Right hindlimb (tissue), 1 donor: ENCODE measurements around the gene ZNF692.

Experiments used
- DNase-seq: peaks from one replicate; pipeline ENCODE4 v3.0.0-alpha.2; 2018

ZNF692 gene

DNA sequence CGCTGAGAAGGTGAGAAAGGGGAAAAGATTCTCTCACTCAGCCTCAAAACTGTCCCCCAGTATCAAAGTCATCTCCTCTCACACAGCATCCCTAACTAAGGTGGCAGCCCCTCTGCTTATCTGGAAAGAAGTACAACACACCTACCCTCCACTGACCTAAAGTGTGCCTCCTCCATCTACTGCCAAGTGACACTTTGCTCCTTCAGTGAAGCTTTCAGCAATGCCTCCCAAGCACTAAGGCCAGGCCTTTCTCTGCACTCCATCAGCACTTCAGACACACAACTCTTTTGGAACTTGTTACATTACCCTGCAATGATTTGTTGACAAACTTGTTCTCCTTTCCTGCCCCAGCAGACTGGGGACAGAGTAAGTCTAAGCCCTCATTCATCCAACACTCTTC, 34.6 kb downstream of the ZNF692 start:
- no peak for DNase-seq

DNA sequence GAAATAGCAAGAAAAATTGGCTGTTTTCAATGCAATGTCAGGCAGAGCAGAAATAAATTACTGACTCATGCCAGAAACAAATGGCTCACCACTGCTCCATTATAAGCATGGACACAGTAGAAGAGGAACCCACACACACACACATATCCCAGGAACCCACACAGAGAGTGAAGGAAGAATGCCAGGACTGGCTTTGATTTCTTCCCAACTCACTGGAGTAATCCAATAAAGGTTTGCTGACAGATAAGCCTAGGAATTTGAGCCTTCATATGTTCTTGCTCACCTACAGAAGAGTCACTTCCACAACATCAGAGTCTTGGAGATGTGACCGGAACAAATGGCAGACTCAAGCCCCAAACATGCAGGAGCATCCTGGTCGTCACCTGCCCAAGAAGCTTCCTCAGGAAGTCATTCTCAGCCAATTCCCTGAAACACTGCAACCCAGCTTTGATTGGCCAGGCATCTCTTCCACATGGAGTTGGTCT, 35.3 kb downstream of the ZNF692 start:
- DNase-seq, result no peak

GRCh38 chr1:248822148-248823032, 36.5 kb downstream of the ZNF692 start:
- DNase-seq, result no peak

DNA sequence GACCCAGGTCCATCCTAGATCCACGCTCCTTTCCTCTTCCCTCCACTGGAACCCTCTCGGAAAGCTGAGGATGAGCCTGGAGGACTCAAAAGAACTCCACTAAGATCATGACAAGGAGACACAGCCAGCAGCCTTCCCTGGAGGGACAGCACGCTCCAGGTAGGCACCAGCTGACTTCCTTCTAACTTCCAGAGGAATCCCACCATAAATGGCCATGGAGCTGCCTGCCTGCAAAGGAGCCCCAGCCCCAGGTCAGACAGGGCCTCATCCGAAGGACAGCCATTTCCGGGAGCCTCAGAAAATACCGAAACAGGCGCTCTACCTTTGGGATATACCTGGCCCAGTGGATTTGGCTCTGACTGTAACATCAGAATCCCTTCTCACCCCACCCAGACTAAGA, 37.2 kb downstream of the ZNF692 start:
- no peak for DNase-seq

DNA sequence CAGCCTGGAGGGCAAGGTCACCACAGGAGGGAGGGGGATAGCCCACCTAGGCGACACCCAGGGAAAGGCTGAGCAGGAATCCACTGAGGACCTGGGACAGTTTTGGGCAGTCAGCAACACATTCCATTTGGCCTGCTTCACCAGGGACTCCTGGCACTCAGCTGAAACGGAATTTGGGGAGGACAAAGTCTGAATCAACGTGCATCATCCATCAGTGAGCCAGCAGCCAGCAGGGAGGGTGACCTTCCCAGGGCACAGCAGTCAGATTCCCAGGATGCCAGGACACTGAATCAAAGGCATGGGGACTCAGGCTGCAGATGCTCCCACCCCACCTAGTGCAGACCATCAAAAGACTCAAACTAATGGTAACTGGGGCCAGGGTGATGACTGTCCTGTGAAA, 37.8 kb downstream of the ZNF692 start:
- no peak for DNase-seq

DNA sequence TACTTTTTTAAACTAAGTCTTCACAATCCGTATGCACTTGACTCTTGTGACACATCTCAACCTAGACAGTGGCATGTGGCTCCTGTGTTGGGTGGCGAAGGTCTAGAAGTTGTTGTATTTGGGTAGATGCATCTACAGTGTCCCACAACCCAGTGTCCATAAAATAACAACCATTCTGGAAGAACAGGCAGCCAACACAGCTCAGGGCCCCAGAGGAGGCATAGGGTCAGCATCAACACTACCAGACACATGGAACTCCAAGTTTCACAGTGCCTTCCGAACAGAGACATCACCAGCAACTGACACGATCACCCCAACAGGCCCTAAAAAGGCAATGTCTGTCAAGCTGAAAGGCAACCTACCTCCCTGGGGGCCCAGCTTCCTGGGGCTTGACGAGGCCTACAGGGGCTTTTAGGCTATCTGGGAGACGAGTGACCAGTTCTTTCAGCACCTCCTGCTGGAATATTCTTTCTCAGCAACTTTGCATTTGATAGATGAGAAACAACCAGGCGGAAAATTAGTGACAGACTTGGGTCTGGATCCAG, 38.8 kb downstream of the ZNF692 start:
- no peak for DNase-seq

- DNase-seq, result no peak
These were observed 40.1 kb downstream of the ZNF692 start for GRCh38 chr1:248818505-248819374.

DNA sequence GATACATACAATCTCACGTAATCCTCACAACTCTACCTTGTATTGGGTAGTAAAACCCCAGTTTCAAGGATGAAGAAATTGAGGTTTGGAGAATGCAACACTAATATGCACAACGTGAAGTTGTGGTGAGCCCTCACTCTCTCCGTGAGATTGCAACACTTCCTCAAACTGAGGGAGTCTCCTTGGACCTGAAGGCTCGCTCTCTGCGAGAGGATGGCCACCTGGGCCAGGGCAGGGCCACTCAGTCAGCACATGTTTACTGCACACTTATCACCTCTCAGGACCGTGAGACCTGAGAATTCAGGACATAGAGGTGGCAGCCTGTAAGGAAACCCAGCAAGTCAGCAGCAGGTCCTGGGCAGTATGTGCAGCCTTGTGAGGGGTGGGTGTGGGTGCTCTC, 41.8 kb downstream of the ZNF692 start:
- no peak for DNase-seq

DNA sequence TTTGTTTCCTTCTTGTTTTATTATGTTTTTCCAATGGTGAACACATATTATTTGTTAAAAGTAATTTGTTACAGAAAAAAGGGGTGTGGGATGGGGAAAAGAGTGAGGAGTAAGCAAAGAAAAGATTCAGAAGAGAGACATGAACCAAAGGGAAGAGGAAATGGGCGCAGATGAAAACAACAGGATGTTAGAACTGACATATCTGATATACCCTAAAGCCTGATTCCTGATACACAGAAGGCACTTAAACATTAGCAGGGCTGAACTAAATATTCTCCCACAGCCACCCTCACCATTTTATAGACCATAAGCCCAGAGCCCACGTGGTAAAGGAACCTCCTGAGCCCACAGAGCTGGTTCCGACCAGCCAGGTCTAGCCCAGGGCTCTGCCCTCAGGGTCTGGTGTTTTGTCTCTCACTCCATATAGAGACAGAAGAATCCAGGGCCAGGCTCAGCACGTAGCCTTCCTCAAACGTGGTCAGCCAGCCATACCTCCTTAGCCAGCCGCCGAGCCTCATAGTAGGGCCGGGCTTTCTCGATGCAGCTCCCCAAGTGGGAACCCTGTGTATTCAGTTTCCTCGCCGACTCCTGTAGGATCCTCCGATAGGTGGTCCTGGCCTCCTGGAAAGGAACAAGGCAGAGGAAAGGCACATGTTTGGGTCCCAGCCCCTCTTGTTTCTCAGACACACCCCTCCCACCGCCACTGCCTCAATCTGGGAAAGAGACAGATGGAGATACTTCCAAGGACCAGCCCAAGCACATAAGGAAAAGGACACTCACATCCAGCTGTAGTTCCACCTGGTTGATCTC, 42.6 kb downstream of the ZNF692 start:
- no peak for DNase-seq

DNA sequence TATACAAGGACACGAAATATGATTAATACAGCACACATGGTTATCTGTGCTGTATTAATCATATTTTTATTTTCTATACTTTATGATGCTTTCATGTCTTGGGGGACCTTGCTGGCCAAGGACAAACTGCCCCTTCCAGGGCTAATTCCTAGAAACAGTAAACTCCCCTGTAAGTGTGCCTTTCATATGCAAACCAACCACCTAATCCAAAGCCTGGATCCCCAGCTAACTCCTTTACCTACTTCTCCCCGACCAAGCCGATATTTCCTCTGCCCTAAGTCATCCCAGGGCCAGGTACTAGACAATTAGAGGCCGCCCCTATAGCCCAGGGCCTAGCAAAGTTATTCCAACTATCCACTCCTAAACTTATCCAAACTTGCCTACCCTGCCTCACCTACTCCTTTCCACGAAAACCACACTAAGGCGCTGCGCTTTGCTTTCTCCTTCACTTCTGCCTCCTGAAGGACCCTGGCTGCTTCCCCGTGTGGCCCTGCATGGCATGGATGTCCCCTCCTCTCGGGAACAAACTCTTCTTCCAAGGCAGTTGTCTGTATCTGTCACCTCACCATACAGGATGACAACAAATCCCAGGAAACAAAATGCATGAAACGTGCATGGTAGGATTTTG, 43.4 kb downstream of the ZNF692 start:
- DNase-seq, result no peak

GRCh38 chr1:248814351-248814750, 44.5 kb downstream of the ZNF692 start:
- DNase-seq, result no peak

DNA sequence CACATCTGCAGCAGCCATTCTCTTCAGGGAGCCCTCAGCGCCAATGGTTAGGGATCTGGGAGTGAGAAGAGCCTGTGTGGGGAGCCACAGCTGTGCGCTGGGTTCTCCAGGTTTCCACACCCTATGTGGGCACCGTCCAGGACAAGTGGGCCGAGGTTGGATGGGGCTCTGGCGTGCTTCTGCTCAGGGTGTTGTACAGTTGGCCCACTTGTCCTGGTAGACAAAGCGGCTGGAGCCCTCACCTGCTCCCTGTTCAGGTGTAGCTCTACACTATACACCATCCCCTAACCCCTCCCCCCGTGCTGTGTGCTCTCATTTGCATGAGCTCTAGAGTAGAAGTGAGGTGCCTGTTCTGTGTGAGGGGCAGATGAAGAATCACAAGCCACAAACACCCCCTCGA, 45.3 kb downstream of the ZNF692 start:
- no peak for DNase-seq

- no peak for DNase-seq
These were observed 46.0 kb downstream of the ZNF692 start for GRCh38 chr1:248812736-248813425.

GRCh38 chr1:248811514-248812490, 47.1 kb downstream of the ZNF692 start:
- no peak for DNase-seq

DNA sequence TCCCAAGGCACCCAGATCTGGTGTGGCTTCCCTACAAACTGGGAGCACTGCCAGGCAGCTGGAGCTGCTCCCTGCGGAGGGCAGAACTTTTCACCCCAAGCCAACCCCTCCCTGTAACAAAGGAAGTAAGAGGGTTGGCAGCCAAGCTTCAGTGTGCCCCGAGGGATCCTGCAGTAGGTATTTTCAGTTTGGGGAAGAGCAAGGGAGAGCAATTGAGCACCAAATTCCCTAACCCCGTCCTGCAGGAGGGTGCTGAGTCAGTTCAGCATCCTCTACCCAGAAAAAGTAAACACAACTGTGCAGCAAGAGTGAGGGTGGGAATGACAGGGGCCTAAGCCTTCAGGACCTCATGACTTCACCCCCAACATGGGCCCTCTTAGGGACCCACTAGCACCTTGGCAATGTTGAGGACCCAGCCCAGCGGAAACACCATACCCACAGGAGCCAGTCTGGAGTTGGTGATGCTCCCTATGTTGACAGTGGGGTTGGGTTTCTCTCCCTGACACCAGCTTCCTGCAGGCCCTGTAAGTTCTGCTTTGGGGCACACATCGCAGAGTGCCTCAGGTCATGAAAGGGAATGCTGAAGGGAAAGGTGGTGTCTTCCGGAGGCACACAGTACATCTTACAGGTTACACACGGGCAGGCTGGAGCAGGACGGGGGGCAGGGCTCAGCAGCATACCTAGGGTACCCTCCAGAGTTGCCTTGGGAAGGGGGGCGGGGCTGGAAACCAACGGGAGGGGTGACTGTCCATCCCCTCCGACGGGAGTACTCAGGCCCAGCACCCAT, 48.0 kb downstream of the ZNF692 start:
- no peak for DNase-seq

DNA sequence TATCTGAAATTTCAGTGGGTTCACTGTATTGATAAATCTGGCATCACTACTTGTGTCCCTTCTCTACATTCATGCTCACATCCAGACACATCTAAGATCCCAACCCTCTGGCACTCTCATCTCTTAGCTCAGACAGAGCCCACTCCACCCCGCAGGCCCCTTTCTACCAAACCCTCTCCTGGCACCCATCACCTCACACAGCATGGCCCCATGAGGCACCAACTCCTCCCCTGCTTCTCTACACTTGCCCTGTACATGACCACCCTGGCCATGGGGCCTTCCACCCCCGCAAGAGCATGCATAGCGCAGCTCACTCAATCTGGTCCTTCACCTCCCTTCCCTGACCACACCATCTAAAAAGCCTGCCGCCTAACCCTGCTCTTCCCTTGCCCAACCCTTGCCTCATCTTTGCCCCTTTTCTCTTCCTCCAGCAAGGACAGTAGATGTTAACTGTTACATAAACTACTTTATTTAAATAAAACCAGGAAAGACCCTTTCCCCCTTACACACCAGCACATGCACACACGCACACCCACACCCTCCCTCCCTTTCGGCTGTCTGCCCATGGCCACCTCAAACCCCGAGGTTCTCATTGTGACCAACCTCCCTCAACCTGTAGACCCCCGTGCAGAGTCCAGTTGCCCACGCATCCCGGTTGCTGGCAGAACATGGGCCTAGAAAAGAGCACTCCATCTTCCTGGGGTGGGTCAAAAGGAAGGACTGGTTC, 48.7 kb downstream of the ZNF692 start:
- DNase-seq, result no peak

- no peak for DNase-seq
These were observed 50.0 kb downstream of the ZNF692 start for GRCh38 chr1:248808876-248809275.

- no peak for DNase-seq
These were observed 51.7 kb downstream of the ZNF692 start for GRCh38 chr1:248807067-248807737.
